ENCODE data around the gene ZNF497. TPM values are rescaled to one million over a fixed set of nuclear protein-coding genes. Genes with fewer than 3 reads are reported as not detected.

ZNF497 gene
- total RNA-seq, 1 experiment from 2014 or later = 2.4 TPM

DNA sequence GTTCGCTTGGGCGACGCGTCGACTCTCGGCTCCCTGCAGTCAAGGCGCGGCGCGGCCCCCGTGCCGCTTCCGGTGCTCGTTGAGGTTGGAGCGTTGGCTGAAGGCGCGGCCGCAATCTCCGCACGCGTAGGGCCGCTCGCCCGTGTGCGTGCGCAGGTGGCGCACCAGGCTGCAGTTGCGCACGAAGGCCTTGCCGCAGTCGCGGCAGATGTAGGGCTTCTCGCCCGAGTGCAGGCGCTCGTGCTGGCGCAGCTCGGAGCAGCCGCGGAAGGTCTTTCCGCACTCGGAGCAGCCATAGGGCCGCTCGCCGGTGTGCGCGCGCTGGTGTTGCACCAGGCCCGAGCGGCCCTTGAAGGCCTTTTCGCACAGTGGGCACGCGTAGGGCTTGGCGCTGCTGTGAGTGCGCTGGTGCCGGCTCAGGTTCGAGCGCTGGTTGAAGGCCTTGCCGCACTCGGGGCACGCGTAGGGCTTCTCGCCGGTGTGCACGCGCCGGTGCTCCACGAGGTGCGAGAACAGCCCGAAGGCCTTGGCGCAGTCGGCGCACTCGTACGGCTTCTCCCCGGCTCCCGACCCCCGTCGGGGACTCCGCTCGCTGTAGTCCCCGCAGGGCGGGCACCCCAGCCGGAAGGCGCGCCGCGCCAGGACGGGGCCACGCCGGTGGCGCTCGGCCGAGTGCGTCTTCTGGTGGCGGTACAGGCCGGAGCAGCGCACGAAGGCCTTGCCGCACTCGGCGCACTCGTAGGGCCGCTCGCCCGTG is 5.3 kb upstream of the ZNF497 start:
- Histone ChIP-seq H3K4ac (ENCODE audit: low read depth, low read length) (no peak overlapping the region), H2BK5ac (ENCODE audit: insufficient read length, low read length) (no peak overlapping the region), H4K8ac (replicated peaks; ENCODE audit: insufficient read length, low read depth, low read length) (no peak overlapping the region), H3K79me1 (ENCODE audit: insufficient read depth, low read depth, low read length, poor library complexity, severe bottlenecking) (no peaks in the 10 kb centered on the region), H3K14ac (ENCODE audit: insufficient read depth, low read length) (no peak overlapping the region), H4K91ac (ENCODE audit: insufficient read length, low read depth, low read length) (no peak overlapping the region), H3K27ac (ENCODE audit: insufficient read length, low read depth, low read length) (no peak overlapping the region), H2BK20ac (ENCODE audit: low read depth, low read length, poor library complexity, severe bottlenecking) (no peak overlapping the region), H3K56ac (ENCODE audit: insufficient read length, low read depth, low read length) (no peak overlapping the region), H3K18ac (ENCODE audit: insufficient read length, low read depth, low read length) (no peak overlapping the region), H3K9ac (ENCODE audit: extremely low read depth, insufficient read length, low read length) (no peak overlapping the region), H3K79me2 (ENCODE audit: insufficient read depth, low read length) (no peaks in the 10 kb centered on the region), H4K5ac (ENCODE audit: insufficient read length, low read depth, low read length) (no peak overlapping the region), H3K9me3 (ENCODE audit: control insufficient read depth, low read depth, low read length) (no peaks in the 10 kb centered on the region), H4K20me1 (ENCODE audit: control insufficient read depth, insufficient read depth, insufficient read length) (no peaks in the 10 kb centered on the region), H3K27me3 (ENCODE audit: insufficient read depth, low read length) (no peaks in the 10 kb centered on the region), H2AFZ (ENCODE audit: low read length) (no peak overlapping the region), H3K23ac (ENCODE audit: insufficient read length, low read depth, low read length) (no peak overlapping the region), H2AK5ac (ENCODE audit: insufficient read length, low read length) (no peak overlapping the region), H2BK15ac (ENCODE audit: low read depth, low read length) (no peak overlapping the region), H2BK12ac (ENCODE audit: insufficient read length, low read depth, low read length) (no peak overlapping the region), H3T11ph (ENCODE audit: low read length) (no peak overlapping the region), H3K4me2 (ENCODE audit: insufficient read depth, insufficient read length, low read length) (no peak overlapping the region), H3K23me2 (ENCODE audit: insufficient read length, low read depth, low read length, poor library complexity, severe bottlenecking) (no peaks in the 10 kb centered on the region), H3K4me1 (ENCODE audit: insufficient read depth, low read length) (no peaks in the 10 kb centered on the region), H2BK120ac (ENCODE audit: low read depth, low read length, poor library complexity, severe bottlenecking) (no peak overlapping the region)
- Mint-ChIP-seq H3K27ac (no peak overlapping the region), H3K4me1 (no peaks in the 10 kb centered on the region), H3K9me3 (no peaks in the 10 kb centered on the region), H3K27me3 (ENCODE audit: low read depth) (no peaks in the 10 kb centered on the region), H3K36me3 (ENCODE audit: insufficient read depth in 1 of 3, low read depth in 3 of 3) (peaks cover 0 to 5% (median 0%) of the 10 kb centered on the region in 3 experiments; a peak in 2 of 7 replicates), H3K4me3 (no peak overlapping the region)
- peak; percentile 23 for DNase-seq
- no CpG with 5 or more reads among the region's 106 CpGs for WGBS (ENCODE audit: extremely low coverage, insufficient read length, low lambda C conversion rate)
- TF ChIP-seq, protein P1, sequence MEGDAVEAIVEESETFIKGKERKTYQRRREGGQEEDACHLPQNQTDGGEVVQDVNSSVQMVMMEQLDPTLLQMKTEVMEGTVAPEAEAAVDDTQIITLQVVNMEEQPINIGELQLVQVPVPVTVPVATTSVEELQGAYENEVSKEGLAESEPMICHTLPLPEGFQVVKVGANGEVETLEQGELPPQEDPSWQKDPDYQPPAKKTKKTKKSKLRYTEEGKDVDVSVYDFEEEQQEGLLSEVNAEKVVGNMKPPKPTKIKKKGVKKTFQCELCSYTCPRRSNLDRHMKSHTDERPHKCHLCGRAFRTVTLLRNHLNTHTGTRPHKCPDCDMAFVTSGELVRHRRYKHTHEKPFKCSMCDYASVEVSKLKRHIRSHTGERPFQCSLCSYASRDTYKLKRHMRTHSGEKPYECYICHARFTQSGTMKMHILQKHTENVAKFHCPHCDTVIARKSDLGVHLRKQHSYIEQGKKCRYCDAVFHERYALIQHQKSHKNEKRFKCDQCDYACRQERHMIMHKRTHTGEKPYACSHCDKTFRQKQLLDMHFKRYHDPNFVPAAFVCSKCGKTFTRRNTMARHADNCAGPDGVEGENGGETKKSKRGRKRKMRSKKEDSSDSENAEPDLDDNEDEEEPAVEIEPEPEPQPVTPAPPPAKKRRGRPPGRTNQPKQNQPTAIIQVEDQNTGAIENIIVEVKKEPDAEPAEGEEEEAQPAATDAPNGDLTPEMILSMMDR (conservative IDR thresholded peaks at IDR 0.05) = no peak
